HL-60/S4 treated with retinoic acid at 250 ng/mL for 4 days and 3 days (cell line): Measurements from ENCODE around the gene DST.

ENCODE experiments used
- in situ Hi-C: fragments of 300-500 bp; cut with MboI; formaldehyde crosslinking; loops from 2 replicates; pipeline ENCODE4 v1.7.0; 2022; ENCODE audit warnings: low sequenced_read_pairs

DST gene

DNA sequence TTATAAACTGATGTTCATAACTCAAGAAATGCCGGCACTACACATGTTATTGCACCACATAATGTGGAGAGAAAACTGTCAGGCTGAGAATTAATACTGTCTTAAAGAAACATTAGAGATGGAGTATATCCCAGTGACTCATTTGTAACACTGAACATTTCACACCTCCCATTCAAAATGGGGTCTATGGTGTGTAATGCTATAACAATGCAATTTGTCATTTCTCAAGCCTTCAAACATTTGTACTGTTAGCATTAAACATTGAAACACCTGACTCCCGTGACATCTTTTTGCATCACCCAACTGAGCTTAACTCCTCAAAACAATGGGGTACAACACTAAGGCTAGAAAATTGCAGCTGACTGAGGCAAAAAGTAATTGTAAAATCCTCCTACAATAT lies 151.7 kb downstream of the DST start:
- in situ Hi-C loops: no loop called here

DNA sequence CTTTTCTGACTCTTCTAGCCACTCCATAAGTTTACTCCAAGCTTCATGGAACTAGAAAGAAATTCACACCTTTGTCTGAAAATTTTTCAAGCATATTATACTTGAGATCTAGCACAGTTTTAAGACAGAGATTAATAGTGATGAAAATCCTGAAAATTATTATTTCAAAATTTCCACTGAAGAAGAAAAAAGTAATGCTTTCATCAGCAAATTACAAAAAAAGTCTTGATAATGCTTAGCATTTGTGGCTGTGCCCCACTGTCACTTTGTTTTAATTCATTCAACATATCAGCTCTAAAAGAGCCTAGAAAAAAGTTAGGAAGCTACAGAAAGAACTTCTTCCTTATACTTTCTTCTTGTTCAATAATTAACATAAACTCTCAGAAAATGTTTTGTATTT lies 153.1 kb downstream of the DST start:
- in situ Hi-C loops: no loop called here

DNA sequence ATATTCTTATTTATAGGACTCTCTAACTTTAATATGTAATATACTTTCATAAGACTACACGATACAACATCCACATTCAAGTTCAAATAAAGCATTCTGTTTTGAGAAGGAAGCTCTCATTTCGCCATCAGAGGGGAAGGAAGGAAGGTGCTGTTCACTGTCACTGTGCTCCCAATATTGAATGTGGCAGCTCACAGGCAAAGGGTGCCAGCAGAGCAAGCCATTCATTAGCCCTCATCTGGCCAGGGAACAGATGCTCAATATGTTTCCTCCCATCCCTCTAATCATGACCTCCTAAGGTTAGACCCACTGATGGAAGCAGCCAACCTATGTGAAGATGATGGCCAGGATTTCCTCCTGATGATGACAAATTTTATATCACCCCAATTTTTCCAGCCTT lies 154.4 kb downstream of the DST start:
- in situ Hi-C loops: no loop called here

DNA sequence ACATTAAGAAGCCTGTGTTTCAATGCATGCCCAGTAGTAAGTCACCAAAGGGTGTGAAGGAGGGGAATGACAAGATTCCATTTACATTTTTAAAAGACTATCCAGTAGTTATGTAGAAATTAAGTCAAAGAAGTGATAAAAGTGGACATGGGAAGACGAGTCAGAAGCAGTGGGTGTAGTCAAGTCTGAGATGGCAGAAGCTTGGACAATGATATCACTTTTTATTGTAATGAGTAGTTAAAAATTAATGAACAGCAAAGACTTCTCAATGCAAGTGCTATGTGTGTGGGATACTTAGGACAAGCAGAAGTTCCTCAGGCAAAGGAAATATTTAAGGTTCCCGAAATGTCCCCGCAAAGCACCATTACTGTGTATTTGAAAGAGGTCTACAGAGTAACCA lies 156.0 kb downstream of the DST start:
- in situ Hi-C loops: no loop called here

DNA sequence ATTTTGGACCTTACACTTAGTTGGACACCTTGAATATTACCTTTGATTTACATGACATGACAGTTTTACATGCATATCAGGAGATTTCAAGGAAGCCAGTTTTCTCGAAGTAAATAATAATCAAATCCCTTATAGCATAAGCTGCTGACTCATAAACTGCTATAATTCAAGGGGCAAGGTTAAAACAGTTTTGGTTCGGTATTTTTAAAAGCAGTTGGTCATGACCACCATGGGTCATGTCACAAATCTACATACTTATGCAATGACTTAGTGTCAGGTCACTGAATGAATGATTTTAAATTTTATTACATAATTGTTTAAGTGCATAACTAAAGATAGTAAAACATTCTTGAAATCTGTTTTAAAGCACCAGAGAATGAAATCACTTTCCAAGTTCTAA lies 158.0 kb downstream of the DST start:
- in situ Hi-C loops: no loop called here

DNA sequence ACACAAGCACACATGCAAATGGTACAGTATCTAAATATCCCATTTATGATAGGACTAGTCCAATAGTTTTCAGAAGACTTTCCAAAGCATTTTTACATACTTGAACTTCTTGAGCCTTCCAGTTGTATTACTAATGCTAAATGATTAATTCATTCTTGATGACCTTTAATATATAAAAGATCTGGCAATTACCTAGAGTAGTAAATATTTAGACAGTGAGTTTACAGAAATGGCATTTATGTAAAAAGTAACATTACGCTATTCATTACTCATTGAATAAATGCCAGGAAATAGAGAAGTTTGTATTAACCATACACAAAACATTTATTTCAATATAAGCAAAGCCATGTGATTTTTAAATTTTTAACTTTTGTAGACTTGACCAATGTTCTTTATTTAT lies 158.8 kb downstream of the DST start:
- in situ Hi-C loops: no loop called here

DNA sequence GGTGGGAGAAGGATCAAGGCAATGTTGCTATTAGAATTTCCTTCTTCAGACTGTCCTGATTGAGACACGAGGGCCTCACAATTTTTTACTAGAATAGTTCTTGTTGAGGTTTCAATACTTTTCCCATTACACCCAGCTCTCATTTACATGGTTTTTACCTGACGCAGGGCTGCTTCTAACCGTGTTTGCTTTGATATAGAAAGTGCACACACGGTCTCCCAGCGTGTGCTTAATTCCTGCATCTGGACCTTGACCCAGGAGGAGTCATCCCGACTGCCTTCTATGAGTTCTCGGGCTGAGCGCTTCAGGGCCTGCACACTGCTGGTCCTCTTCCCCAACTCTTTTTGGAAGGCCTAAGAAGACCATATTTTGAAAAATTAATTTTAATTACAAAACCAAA lies 160.2 kb downstream of the DST start:
- in situ Hi-C loops: no loop called here

DNA sequence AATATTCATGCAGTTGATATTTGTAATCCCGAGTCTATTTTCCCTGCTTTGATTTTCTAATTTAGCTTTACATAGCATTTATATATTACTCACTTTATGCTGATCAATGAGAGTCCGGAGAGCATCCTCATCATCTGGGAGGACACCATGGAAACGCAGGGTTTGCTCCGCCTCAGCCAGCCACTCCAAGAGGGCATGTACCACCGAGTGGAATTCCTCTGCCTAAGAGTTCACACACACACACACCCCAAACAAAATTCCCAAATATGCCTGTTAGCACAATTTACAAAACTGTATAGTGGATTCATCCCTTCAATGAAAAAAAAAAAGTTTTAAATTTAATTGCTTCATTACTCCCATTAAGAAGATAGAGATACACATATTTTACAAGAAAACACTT lies 160.7 kb downstream of the DST start:
- in situ Hi-C loops: no loop called here

DNA sequence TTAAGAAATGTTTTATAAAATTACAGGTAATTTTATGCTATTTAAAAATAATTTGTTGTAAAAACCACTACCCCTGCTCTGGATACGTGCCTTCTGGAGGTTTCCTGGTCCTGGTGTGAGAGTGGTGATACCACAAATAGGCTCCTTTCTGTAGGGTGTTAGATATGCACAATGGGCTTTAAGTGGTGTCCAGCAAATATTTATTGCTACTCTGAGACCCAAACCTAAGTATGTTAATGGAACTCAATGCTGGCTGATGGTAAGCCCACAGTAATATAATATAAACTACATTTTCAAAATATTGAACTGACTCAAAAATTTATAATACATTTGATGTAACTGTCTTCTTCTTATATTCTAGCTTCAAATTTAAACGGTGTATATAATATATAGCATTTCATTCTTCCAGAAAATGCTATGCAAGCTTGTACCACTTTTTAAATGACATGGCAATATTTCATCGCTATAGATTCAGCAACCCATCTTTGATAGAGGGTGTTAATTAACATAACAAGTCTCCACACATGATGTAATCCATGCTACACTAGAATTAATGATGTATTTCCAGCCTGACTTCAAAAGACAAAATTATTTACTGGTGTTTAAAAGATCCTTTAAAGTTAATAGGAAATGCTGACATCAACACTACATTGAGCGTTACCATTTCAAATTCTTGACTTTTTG lies 161.9 kb downstream of the DST start:
- in situ Hi-C loops: no loop called here

DNA sequence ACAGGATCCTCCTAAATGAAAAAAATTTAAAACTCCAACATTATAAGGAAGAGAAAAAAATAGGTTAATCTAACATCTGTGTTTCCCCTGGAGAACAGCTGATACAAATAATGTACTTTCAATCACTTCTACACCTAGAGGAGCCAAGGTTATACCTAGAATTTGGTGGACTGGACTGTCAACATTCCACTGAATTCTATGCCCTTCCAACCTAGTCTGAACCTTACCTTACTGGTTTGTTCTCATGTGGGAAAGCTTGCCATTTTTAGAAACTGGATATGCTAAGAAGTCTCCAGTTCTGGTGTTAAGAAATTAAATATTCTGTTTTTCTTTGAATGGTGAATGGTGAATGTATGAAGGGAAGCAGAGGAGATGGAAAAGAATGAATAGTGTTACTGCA lies 162.4 kb downstream of the DST start:
- in situ Hi-C loops: no loop called here

DNA sequence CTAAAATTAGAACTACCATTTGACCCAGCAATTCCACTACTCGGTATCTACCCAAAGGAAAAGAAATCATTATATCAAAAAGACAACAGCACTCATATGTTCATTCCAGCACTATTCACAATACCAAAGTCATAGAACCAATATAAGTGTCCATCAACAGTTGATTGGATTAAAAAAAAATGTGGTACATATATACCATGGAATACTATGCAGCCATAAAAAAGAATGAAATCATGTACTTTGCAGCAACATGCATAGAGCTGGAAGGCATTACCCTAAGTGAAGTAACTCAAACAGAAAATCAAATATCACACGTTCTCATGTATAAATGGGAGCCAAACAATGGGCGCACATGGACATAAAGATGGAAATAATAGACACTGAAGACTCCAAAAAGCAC lies 163.3 kb downstream of the DST start:
- in situ Hi-C loops: no loop called here

DNA sequence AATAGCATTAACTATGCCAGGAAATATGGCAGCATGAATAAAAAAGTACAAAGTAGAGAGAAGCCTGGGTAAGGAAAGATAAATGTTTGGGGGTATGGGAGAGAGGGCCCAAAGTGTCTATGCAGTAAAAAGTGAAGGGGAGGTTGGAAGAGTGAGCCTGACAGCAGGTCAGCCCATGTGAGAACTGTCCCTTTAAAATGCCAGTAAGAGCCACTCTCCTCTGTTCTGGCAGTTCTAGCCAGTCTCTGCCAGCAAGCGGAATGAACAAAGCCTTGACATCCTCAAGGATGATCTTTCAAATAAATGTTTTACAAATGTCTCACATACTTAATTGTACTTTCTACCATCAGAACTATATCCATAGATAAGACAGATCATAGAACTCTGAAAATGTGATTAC lies 164.5 kb downstream of the DST start:
- in situ Hi-C loops: no loop called here

DNA sequence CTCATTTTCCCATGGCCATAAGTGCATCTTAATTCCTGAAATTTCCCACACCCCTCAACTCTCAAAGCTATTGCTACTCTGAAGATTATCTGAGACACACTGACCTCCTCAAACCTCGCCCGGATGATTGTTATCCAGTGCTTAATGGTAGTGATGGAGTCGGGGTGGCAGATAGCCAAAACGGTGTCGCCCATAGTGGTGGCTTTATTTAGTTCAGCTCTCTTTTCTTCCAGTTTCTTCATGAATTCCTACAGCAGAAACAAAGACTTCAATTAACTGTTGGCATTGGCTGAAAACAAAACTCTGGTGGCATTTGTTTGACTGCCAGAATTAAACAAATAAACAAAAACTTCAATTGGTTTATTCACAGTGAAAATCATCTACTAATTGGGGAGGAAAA lies 165.4 kb downstream of the DST start:
- in situ Hi-C loops: no loop called here

DNA sequence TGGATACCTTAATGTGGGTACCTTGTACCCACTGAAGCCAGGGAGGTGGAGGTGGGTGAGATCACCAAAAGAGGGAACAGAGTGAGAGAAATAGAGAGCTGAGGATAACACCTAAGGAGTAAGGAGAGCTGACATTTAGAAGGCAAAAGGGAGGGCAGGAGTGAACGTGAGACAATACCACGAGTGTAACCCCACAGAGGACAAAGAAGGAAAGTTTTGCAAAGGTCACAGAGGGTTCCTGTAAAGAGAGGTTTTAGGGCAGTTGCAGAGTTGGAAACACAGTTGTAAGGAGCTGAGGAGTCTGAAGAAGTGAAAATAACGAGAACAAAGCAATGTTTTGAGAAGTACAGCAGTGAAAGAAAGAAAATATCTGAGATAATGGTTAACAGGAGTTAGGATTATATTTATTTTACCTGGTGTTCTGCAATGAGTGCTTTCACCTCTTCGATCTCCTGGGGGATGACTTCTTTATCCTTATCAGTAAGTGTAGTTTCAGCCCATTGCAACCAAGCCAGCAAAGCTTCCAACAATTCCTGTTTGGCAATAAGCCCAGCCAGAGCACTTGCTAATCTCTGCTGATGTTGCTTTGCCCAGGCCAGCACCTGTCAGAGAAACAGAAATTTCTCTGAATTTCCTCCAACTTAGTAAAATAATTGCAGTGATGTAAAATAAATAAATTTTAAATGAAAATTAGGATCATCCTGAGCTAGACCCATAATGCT lies 166.8 kb downstream of the DST start:
- in situ Hi-C loops: no loop called here

DNA sequence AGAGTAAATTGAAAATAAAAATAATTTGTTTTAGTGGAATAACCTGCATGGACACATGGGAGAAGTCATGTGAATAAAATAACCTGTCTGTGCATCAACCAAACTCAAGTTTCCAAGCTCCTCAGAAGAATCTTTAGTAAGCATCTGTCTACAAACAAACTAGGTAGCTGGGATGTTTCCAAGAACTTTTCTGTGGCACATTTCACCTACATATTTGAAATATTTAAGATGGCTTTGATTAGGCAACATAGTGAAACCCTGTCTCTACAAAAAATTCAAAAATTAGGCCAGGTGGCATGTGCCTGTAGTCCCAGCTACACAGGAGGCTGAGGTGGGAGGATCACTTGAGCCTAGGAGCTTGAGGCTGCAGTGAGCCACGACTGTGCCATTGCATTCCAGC lies 168.2 kb downstream of the DST start:
- in situ Hi-C loops: no loop called here

DNA sequence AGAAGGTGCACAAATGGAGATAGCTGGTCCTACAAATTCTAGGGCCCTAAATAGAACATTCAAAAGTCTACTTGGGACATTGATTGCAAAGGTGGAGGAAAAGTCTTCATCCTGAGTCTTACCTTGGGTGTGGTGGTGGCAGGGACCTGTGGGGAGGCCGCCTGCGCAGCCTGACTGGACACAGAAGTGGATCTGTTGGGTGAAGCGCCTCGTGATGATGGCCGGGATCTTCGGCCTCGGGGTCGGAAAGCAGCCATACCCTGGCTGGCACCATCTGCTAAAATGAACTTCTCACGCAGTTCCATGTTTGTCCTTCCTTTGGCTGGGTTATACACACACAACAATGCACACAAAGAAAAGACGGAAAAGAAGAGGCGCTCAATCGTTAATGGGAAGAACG lies 179.2 kb downstream of the DST start:
- in situ Hi-C loops: no loop called here

DNA sequence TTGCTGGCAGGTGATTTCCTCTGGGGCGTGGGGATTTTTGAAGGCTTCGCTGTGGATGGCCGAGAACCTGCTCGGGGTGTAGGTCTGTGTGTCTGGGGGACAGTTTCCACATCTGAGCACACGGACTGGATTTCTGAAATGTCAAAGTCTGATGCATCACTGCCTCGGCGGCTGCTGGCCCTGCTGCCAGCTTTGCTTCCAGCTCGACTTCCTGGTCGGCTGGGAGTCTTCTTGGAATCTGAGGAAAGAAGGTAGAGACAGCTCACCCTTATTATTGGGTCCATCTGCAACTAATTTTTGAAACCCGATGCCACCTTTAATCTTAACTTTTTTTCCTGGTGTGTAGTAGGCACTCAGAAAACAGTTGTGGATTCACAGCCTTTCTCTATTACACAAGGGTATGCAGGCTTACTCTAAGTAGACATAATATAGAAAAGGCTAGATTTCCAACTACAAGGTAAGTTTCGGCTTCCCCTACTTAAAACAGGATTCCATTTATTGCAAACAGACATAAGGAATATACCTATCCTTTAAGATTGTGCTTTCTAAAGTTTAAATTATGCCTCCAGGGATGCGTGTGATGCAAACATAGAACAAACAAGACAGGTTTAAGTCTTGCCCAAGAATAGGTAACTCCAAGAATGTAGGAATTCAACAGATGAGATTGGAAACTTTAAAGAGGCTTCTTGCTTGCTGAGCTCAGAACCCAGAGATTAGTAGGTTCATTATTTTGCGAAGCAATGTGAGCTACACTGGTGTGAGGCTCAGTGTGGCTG lies 183.5 kb downstream of the DST start:
- in situ Hi-C loops: no loop called here

DNA sequence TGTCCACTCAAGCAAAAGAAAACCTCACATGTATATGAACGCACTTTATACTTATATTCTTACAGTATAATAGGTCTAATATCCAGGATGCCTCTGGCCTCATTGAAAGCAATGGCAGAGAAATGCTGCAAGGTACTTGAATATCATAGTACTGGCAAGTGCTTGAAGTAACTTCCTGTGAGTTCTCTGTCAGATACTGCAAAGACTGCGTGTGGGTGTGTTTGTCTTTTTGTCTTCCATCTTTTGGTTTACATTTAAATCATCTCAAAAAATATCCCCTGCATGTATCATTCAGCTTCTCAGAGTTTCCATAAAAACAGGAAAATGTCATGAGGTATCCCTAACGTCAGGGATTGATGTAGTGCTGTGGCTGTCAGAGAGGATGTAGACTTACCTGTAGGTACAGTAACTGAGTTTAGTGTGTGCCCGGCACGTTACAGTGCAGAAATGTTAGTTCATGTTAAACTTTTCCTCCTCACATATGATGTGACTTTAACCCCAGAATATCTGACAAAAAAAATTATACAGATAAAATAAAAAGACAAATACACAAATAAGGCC lies 184.3 kb downstream of the DST start:
- in situ Hi-C loops: no loop called here

DNA sequence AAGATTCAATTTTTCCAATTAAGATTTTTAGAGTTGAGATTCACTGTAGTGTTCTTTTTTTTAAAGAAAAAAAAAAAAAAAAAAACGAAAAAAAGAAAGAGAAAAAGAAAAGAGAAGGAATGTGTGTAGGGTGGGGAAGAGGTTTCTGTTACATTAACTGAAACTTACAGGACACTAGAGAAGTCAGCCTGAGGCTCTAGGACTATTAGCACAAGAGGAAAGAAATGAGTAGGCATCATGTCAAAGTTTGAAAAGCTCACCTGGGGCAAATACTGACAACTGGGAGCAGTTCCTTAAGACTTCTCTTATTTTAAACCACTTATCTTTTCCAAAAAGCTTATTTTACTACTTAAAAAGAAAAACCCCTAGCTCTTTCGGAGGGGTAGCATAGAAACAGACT lies 185.9 kb downstream of the DST start:
- in situ Hi-C loops: no loop called here

DNA sequence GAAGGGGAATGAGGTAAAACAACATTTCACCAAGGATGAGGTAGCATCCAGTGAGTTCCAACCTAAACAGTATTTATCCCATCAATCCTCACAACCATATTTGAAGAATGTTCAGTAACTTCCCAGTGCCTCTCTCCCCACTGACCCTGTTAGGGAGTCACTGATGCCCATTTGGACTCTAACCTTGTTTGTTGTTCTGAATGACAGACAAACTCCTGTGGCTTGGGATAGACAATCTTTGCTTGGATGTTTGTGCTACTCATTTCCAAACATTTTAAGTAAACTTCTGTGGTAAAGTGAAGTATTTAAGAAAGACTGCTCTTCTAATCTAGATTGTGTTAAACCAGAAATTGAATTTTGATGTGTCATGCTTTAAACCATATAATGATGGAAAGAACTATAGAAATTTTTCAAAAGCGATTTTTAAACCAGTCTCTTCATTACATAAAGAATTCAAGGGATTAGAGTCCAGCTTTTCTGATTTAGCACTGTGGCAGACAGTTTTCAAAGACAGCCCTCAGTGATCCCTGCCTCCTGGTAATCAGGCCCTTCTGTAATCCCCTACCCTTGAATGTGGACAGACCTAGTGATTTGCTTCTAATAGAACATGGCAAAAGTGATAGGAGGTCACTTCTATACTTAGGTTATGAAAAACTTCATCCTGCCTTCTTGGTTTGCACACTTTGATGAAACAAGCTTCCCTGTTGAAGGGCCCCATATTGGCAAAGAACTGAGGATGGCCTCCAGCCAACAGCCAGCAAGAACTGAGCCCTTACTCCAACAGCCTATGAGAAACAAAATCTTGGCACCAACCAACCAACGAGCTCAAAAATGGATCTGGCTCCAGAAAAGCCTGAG lies 191.6 kb downstream of the DST start:
- in situ Hi-C loops: no loop called here

DNA sequence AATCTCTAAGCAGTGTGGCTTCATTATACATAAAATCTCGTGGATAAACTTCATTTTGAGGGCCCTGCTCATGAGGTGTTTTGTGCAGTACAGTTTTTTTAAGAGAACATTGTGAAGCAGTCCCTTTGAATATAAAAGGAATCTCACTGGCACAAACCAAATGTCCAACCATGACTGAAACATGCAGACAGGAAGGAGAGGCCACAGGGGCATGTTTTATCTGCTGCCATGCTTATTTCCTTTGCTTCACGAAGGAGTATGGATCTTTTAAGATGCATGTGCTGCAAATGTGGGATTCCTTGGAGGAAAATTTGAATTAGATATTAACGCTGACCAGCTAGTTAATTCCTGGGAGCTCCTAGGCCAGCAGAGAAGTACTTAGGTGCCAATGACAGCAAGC lies 192.3 kb downstream of the DST start:
- in situ Hi-C loops: no loop called here
